Measurements from ENCODE around the gene TMC3. TPM values are rescaled to one million over a fixed set of nuclear protein-coding genes. Genes with fewer than 3 reads are reported as not detected.

The TMC3 gene
- total and polyA plus RNA-seq, 5 experiments from 2014 or later, result 0.05 TPM; not detected in 4

GRCh38 chr15:81281456-81281735 is 92.6 kb downstream of the TMC3 start:
- POLR2A ChIA-PET, result interaction anchor here (1.4 to 16.6 kb wide), 3 partner anchors 16 to 53 kb away, joined by 4 to 491 read pairs (median 66); no protein-coding TSS in a partner anchor
- Mint-ChIP-seq H3K36me3 (peaks cover 0 to 10% (median 7%) of the 10 kb centered on the region in 3 donors), H3K27me3 (no peaks in the 10 kb centered on the region), H3K27ac (peak overlapping the region in 7 of 10 donors; percentile 27 to 74 (median 58)), H3K4me3 (peak overlapping the region in 5 of 10 donors; percentile 0 to 31 (median 19)), H3K4me1 (peaks cover 50 to 84% (median 70%) of the 10 kb centered on the region in 4 donors), H3K9me3 (peaks cover 2 to 14% (median 10%) of the 10 kb centered on the region in 9 donors)
- no peak for DNase-seq
- ATAC-seq, result no peak

Other genes starting within 250 kb of the TMC3 start
- under 1 TPM in 1 of 2 experiments, not detected in 1; 0.21 TPM for gene CFAP161, start 239.9 kb downstream of the TMC3 start, total RNA-seq
- not detected for gene CFAP161, start 239.9 kb downstream of the TMC3 start, polyA plus RNA-seq
- 100 to 1,000 TPM; 395 to 415 TPM for gene IL16, start 177.3 kb downstream of the TMC3 start, total RNA-seq
- gene IL16, start 177.3 kb downstream of the TMC3 start, polyA plus RNA-seq, result 100 to 1,000 TPM; 193 to 428 (median 311) TPM
- 10 to 100 TPM; 10.8 to 12.8 TPM for gene STARD5, start 50.1 kb downstream of the TMC3 start, total RNA-seq
- 1 to 10 TPM; 3.8 to 6.9 (median 4.5) TPM for gene STARD5, start 50.1 kb downstream of the TMC3 start, polyA plus RNA-seq